ENCODE results near the gene LYRM9. TPM values are rescaled to one million over a fixed set of nuclear protein-coding genes. Genes with fewer than 3 reads are reported as not detected.

The LYRM9 gene
- total RNA-seq = 10 to 100 TPM; 14.0 to 33.5 (median 22.8) TPM

- TF ChIP-seq CTCF (IDR thresholded peaks at IDR 0.05; ENCODE audit: low read depth) = no peak
These were observed at the start of gene LYRM9 for GRCh38 chr17:27892866-27893769. Gene LYRM9 (minus strand): TSS chr17:27893365. CDS start chr17:27882694, 10,671 bp downstream.

GRCh38 chr17:27940503-27941428, 47.6 kb upstream of the LYRM9 start:
- no peak for TF ChIP-seq CTCF (IDR thresholded peaks at IDR 0.05; ENCODE audit: low read depth)

GRCh38 chr17:27939474-27940465, 46.6 kb upstream of the LYRM9 start:
- TF ChIP-seq CTCF (IDR thresholded peaks at IDR 0.05; ENCODE audit: low read depth) = no peak

- TF ChIP-seq CTCF (IDR thresholded peaks at IDR 0.05; ENCODE audit: low read depth) = no peak
These were observed 45.7 kb upstream of the LYRM9 start for GRCh38 chr17:27938864-27939263.

- TF ChIP-seq CTCF (IDR thresholded peaks at IDR 0.05; ENCODE audit: low read depth) = no peak
These were observed 45.1 kb upstream of the LYRM9 start for GRCh38 chr17:27938241-27938640.

GRCh38 chr17:27937025-27937546, 43.9 kb upstream of the LYRM9 start:
- TF ChIP-seq CTCF (IDR thresholded peaks at IDR 0.05; ENCODE audit: low read depth) = no peak
